Ishikawa (cell line): ENCODE results near the gene DENND11.

Experiments
- EP300 ChIP-seq: IDR thresholded peaks from 2 replicates; pipeline ENCODE4 v1.6.1; 2012; ENCODE audit warnings: borderline replicate concordance
- MAX ChIP-seq: IDR thresholded peaks from 2 replicates; pipeline ENCODE4 v1.6.1; 2012
- TCF12 ChIP-seq: IDR thresholded peaks from 2 replicates; pipeline ENCODE4 v1.6.1; 2012; ENCODE audit warnings: low read depth
- TEAD4 ChIP-seq: IDR thresholded peaks from 2 replicates; pipeline ENCODE4 v1.6.1; 2012

DNA sequence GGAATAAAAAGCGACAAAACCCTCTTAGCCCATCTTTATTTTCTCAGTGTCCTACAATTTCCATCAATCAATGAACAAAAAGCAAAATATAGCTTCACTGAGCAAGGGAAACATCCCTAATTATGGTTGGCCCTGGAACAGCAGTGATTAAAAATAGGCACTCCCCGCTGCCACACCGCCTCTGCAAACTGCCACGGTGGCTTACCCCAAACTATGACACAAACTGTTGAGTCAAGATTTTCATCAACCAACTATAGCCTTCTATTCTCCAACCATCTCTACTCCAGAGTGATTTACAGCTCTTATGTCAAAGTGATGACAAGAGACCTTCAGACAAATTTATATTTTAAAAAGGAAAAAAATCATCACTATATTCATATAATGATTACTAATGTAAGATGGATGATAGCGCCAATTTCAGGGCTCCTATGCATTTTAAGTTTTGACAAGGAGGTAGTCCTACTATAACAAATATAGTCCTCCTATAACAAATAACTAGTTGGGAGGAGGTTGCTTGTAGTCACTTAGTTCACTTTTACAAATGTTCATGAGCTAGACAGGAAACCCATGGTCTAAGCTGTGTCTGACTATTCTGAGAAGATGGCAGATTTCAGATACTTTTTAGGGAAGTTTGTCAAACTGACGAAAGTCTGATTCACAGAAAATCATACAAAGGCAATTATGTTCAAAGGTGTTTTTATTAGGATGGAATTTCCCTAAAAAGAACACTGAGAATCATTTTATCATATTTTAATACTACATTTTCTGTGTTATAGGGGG is 26.3 kb downstream of the DENND11 start:
- TF ChIP-seq EP300 (no peak), TCF12 (no peak), MAX (no peak), TEAD4 (no peak)
